CD4-positive, alpha-beta T cell (primary cell): ENCODE data around the gene ERICH2. TPM values are rescaled to one million over a fixed set of nuclear protein-coding genes. Genes with fewer than 3 reads are reported as not detected.

Source experiments
- ATAC-seq: fragments of 200-7000 bp; cut with Tn5 transposase; one replicate; pipeline ENCODE4 v1.10.0; 2022; ENCODE audit warnings: mild to moderate bottlenecking; ENCODE audit not compliant: poor library complexity
- CTCF ChIA-PET: fragments of 350-600 bp; sonication (Branson Sonifier 250); formaldehyde crosslinking; loops from one replicate; lab custom pipeline; 2021; ENCODE audit warnings: antibody characterized with exemption, inconsistent platforms; lab: Charles Lee
- POLR2A ChIA-PET: fragments of 350-600 bp; sonication (Branson Sonifier 250); formaldehyde crosslinking; loops from one replicate; lab custom pipeline; 2021; ENCODE audit warnings: antibody characterized with exemption, inconsistent platforms; lab: Charles Lee
- DNase-seq, 14 experiments: peaks; one replicate each; pipeline ENCODE4 v3.0.0-alpha.2; 2013 to 2020; ENCODE audit warnings: mixed read lengths in 2 of 14
- H3K27ac ChIP-seq, 2 donors: one replicate each; pipeline versions ENCODE4 v1.5.1 to v1.7.0; 2013; ENCODE audit warnings: low read length in 2 of 2, low read depth in 1 of 2, mild to moderate bottlenecking in 1 of 2
- H3K27me3 ChIP-seq, 2 experiments: 1 replicate in 1 of 2; 2 replicates in 1 of 2; pipeline versions ENCODE4 v1.6.1 to v1.7.0; 2013; ENCODE audit warnings: low read length in 2 of 2, control low read depth in 1 of 2, mild to moderate bottlenecking in 1 of 2, moderate library complexity in 1 of 2; ENCODE audit not compliant: insufficient read depth in 2 of 2, control insufficient read depth in 1 of 2
- H3K36me3 ChIP-seq: one replicate; pipeline ENCODE4 v1.6.1; 2013; ENCODE audit warnings: low read length, control low read depth; ENCODE audit not compliant: insufficient read depth
- H3K4me1 ChIP-seq: one replicate; pipeline ENCODE4 v1.6.1; 2013; ENCODE audit warnings: low read length, control low read depth; ENCODE audit not compliant: insufficient read depth
- H3K4me3 ChIP-seq: one replicate; pipeline ENCODE4 v1.5.1; 2013; ENCODE audit warnings: mild to moderate bottlenecking, low read length, moderate library complexity
- H3K9me3 ChIP-seq, 2 experiments: 1 replicate in 1 of 2; 2 replicates in 1 of 2; pipeline versions ENCODE4 v1.6.1 to v1.7.0; 2013; ENCODE audit warnings: low read length in 2 of 2, mild to moderate bottlenecking in 2 of 2, control low read depth in 1 of 2, moderate library complexity in 1 of 2; ENCODE audit not compliant: control insufficient read depth in 1 of 2, insufficient read depth in 1 of 2
- H3K27ac Mint-ChIP-seq: one replicate; pipeline ENCODE4 v1.8.0; 2020; ENCODE audit warnings: mixed read lengths
- H3K27me3 Mint-ChIP-seq: one replicate; pipeline ENCODE4 v1.8.0; 2021; ENCODE audit warnings: mixed read lengths
- H3K36me3 Mint-ChIP-seq: one replicate; pipeline ENCODE4 v1.8.0; 2021; ENCODE audit warnings: low read depth, mixed read lengths
- H3K4me1 Mint-ChIP-seq: one replicate; pipeline ENCODE4 v1.8.0; 2021; ENCODE audit warnings: low read depth, mixed read lengths
- H3K4me3 Mint-ChIP-seq: one replicate; pipeline ENCODE4 v1.8.0; 2020; ENCODE audit warnings: mild to moderate bottlenecking, mixed read lengths
- H3K9me3 Mint-ChIP-seq: one replicate; pipeline ENCODE4 v1.8.0; 2020; ENCODE audit warnings: mixed read lengths
- intact Hi-C, 2 experiments: fragments of 100-400 bp; cut with DNase I in 1 of 2; cut with micrococcal nuclease in 1 of 2; formaldehyde crosslinking; loops; one replicate each; pipeline versions ENCODE4 v1.15.1 to v1.9.0; 2023 to 2025; cut with DNase I, micrococcal nuclease
- polyA plus RNA-seq, 2 donors: library from polyadenylated mRNA; unstranded; fragments of 120-200 nt; gene quantifications; one replicate each; pipeline ENCODE4 v1.2.1, GENCODE V29; 2013
- total RNA-seq, 174 experiments: library from RNA in 2 of 174; stranded (reverse) in 2 of 174; gene quantifications; one replicate each; pipeline ENCODE4 v1.2.3 and lab custom pipeline; 2021 to 2026
- TF ChIP-seq, protein P1 (sequence below): fragments of 200-600 bp; IDR thresholded peaks from one replicate; pipeline ENCODE4 v1.8.0; 2022; ENCODE audit warnings: antibody characterized with exemption, mild to moderate bottlenecking

Gene ERICH2, protein sequence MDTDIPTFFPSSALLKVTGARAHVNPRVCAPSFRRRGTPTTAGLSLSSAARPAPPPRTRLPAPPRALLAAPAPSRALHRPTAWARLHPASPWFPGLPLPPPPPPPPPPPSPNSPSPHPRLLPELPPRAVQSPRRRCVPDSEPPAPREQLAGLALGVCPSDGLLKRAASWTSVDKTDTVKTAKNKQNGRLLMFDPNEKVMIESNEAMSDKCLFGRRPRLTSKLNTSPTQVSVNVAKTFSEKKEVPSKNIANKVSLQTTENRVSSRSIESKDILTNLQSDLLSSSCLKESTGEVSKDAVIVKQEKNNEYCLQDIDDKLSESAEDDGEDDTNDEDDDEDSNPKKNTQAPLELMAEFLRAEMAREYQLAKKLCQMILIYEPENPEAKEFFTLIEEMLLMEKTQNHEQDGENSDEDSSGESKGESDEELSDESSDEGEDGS
- not detected for total RNA-seq
- polyA plus RNA-seq (2013, experiment 1 of 2): not detected
- polyA plus RNA-seq (2013, experiment 2 of 2): not detected
- total RNA-seq (lab: John Stamatoyannopoulos, UW): 0 to 0.30 (median 0) reads per million in 172 experiments

DNA sequence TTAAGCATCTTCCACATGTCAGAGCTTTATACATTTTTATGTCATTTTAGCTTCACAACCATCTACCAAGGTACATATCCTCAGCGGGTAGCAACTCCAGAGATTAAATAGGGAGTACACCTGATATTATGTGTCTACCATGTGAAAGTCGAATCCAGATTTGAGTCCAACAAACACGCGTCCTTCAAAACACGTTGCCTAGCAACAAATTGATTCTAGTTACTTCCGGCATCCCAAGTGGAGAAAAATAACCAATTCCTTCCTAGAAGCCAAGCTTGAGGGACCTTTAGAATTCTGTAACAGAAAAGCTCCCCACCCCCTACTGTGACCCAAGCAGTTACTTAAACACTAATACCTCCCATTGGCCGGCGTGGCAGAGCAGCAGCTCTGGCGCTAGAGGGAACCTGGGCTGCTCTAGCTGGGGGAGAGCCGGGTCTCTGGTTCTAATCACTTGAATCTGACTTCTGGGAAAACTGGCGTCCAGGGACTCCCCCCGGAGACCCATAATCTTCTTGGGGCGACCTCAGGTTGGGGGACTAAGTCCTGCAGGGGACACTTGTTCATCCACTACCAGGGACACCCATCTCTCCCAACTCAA lies at the start of gene ERICH2:
Gene ERICH2, plus strand, starts transcription at position 371 of the 598 bp plus-strand sequence. CDS start 304 bp downstream, outside the sequence.
- no peaks in the 10 kb centered on the region for H3K36me3 Mint-ChIP-seq
- peak within 1 kb of the TSS; percentile 76 for H3K4me3 ChIP-seq
- H3K4me3 Mint-ChIP-seq: peak within 1 kb of the TSS; percentile 88
- H3K9me3 Mint-ChIP-seq: no peaks in the 10 kb centered on the region
- no peaks in the 10 kb centered on the region for H3K27me3 ChIP-seq
- no peak within 1 kb of the TSS for H3K27ac ChIP-seq
- H3K27me3 Mint-ChIP-seq: no peaks in the 10 kb centered on the region
- H3K36me3 ChIP-seq: no peaks in the 10 kb centered on the region
- H3K27ac Mint-ChIP-seq: no peak within 1 kb of the TSS
- peak; percentile 55 for ATAC-seq
- CTCF ChIA-PET: no interaction called here
- TF ChIP-seq, protein P1, sequence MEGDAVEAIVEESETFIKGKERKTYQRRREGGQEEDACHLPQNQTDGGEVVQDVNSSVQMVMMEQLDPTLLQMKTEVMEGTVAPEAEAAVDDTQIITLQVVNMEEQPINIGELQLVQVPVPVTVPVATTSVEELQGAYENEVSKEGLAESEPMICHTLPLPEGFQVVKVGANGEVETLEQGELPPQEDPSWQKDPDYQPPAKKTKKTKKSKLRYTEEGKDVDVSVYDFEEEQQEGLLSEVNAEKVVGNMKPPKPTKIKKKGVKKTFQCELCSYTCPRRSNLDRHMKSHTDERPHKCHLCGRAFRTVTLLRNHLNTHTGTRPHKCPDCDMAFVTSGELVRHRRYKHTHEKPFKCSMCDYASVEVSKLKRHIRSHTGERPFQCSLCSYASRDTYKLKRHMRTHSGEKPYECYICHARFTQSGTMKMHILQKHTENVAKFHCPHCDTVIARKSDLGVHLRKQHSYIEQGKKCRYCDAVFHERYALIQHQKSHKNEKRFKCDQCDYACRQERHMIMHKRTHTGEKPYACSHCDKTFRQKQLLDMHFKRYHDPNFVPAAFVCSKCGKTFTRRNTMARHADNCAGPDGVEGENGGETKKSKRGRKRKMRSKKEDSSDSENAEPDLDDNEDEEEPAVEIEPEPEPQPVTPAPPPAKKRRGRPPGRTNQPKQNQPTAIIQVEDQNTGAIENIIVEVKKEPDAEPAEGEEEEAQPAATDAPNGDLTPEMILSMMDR: no peak
- intact Hi-C loops: loop anchor here in 1 of 2 experiments (5.0 to 10.0 kb wide), 2 partner anchors 115 to 162 kb away; no protein-coding TSS in a partner anchor
- DNase-seq: peak in 13 of 14 experiments; percentile 0 to 68 (median 8)
- H3K4me1 ChIP-seq: peaks cover 14% of the 10 kb centered on the region
- peaks cover 33% of the 10 kb centered on the region for H3K4me1 Mint-ChIP-seq
- POLR2A ChIA-PET: interaction anchor here (0.7 to 1.4 kb wide), 4 partner anchors 9 to 262 kb away, joined by 3 to 5 read pairs (median 3); no protein-coding TSS in a partner anchor
- peaks cover 0 to 4% of the 10 kb centered on the region in 2 experiments for H3K9me3 ChIP-seq

DNA sequence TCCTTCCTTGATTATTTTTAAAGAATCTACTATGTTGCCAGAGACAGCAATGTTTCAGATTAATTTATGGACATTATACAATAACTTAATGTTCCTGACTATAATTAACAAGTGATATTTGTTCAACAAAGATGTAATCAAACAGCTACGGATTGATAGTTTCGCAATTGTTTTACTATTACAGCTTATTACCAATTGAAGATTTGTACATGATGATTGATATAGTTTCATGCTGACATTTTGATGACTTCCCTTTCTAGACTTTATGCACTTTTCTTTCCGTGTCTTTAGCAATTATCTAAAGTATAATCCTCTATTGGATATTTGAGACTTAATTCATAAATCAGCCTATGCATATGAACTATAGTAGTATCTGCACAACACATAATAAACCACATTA lies 48.5 kb upstream of the ERICH2 start:
- Histone ChIP-seq H3K36me3 (no peaks in the 10 kb centered on the region), H3K4me3 (no peak overlapping the region), H3K27me3 (peaks cover 36 to 70% of the 10 kb centered on the region in 2 experiments), H3K27ac (no peak overlapping the region), H3K9me3 (peaks cover 0 to 6% of the 10 kb centered on the region in 2 experiments), H3K4me1 (peaks cover 13% of the 10 kb centered on the region)
- Mint-ChIP-seq H3K27me3 (peaks cover 80% of the 10 kb centered on the region), H3K27ac (no peak overlapping the region), H3K4me1 (peaks cover 17% of the 10 kb centered on the region), H3K9me3 (no peaks in the 10 kb centered on the region), H3K36me3 (no peaks in the 10 kb centered on the region), H3K4me3 (no peak overlapping the region)
- POLR2A ChIA-PET: no interaction called here
- DNase-seq: no peak
- TF ChIP-seq, protein P1: no peak
- intact Hi-C loops: no loop called here
- ATAC-seq: no peak
- CTCF ChIA-PET: no interaction called here

DNA sequence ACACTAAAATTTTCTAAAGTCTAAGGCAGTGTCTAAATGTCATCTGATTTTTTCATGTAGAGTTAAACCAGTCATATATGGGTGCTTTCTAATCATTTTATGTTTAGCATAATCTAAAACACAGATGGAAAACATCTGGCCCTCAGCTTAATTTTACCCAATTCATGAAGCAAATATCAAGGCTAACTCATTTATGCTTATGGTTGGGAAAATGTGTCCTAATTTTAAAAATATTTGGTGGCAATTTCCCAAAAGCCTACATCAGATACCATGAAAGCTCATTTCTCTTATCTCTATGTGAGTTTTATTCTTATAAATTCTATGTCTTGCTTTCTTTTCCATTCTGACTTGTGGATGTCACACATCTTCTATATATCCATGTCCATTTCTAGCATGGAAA lies 47.9 kb upstream of the ERICH2 start:
- intact Hi-C loops: no loop called here
- no peaks in the 10 kb centered on the region for H3K36me3 Mint-ChIP-seq
- H3K36me3 ChIP-seq: no peaks in the 10 kb centered on the region
- POLR2A ChIA-PET: no interaction called here
- TF ChIP-seq, protein P1: no peak
- H3K27ac Mint-ChIP-seq: no peak overlapping the region
- DNase-seq (no peak), ATAC-seq (no peak)
- peaks cover 7% of the 10 kb centered on the region for H3K4me1 ChIP-seq
- no peak overlapping the region for H3K4me3 ChIP-seq
- H3K9me3 ChIP-seq: peaks cover 0 to 2% of the 10 kb centered on the region in 2 experiments
- CTCF ChIA-PET: no interaction called here
- H3K4me3 Mint-ChIP-seq: no peak overlapping the region
- H3K27ac ChIP-seq: no peak overlapping the region
- peaks cover 13% of the 10 kb centered on the region for H3K4me1 Mint-ChIP-seq
- peaks cover 79% of the 10 kb centered on the region for H3K27me3 Mint-ChIP-seq
- no peaks in the 10 kb centered on the region for H3K9me3 Mint-ChIP-seq
- H3K27me3 ChIP-seq: peaks cover 33 to 67% of the 10 kb centered on the region in 2 experiments
